ENCODE measurements around the gene RIOK3. TPM values are rescaled to one million over a fixed set of nuclear protein-coding genes. Genes with fewer than 3 reads are reported as not detected.

The RIOK3 gene
- total and polyA plus RNA-seq, 10 of the 15 experiments (the other 5 are each of a cell fraction or from before 2014, with no cell fraction given) = 18.0 to 87.5 (median 53.8) TPM

- ATAC-seq (no peak), FAIRE-seq (no peak), DNase-seq (ENCODE audit: low read depth, low spot score) (no peak)
- ChIA-PET CTCF (interaction anchor here (0.9 to 1.8 kb wide), 9 partner anchors 8 to 330 kb away, joined by 3 to 10 read pairs (median 3); no protein-coding TSS in a partner anchor), POLR2A (interaction anchor here (1.2 to 1.4 kb wide), 3 partner anchors 10 to 18 kb away, joined by 3 to 8 read pairs (median 3); partner anchors contain the start of gene RIOK3), RAD21 (ENCODE audit: unreplicated experiment) (interaction anchor here (1.1 kb wide), 2 partner anchors 9 to 51 kb away, joined by 3 read pairs; no protein-coding TSS in a partner anchor), SMC1A (ENCODE audit: uncharacterized antibody, unreplicated experiment) (interaction anchor here (0.6 to 1.8 kb wide), 12 partner anchors 10 to 619 kb away, joined by 3 to 12 read pairs (median 4); partner anchors contain the start of gene RIOK3)
- peaks cover 3 to 44% of the 10 kb centered on the region in 2 experiments for H3K36me3 ChIP-seq (ENCODE audit: control insufficient read depth in 2 of 2, insufficient read depth in 2 of 2, low read length in 1 of 2)
- H4K20me1 ChIP-seq (ENCODE audit: control insufficient read depth, insufficient read depth) = peaks cover 17% of the 10 kb centered on the region
- WGBS (ENCODE audit: insufficient coverage, insufficient replicate concordance, low lambda C conversion rate, missing lambda C conversion rate) = 100% methylated on average over 2 of the region's 2 CpGs
- in situ Hi-C loops (cut with MboI) = loop anchor here (25.0 kb wide), 1 partner anchor 1851 kb away; the partner anchor contains the start of genes ESCO1 and SNRPD1
- no peak overlapping the region for H3K9ac ChIP-seq (ENCODE audit: control insufficient read depth, insufficient read depth, low read length)
- H2AFZ ChIP-seq (ENCODE audit: control insufficient read depth, low read depth, low read length) = no peak overlapping the region
- no peak overlapping the region for H3K4me3 ChIP-seq
- H3K27me3 ChIP-seq (replicated peaks in 1 of 2; ENCODE audit: control insufficient read depth in 2 of 2, insufficient read depth in 2 of 2, low read length in 1 of 2) = no peaks in the 10 kb centered on the region
- no peak overlapping the region for H3K27ac ChIP-seq (ENCODE audit: control insufficient read depth, insufficient read depth)
- H3K4me2 ChIP-seq (ENCODE audit: control insufficient read depth, insufficient read depth) = no peak overlapping the region
- H3K4me1 ChIP-seq (ENCODE audit: control insufficient read depth, insufficient read depth, low read length) = no peaks in the 10 kb centered on the region
- H3K79me2 ChIP-seq (ENCODE audit: control insufficient read depth, insufficient read depth, low read length) = peaks cover 37% of the 10 kb centered on the region
- intact Hi-C loops (cut with micrococcal nuclease; ENCODE audit: unreplicated experiment) = no loop called here
- TF ChIP-seq CEBPB (IDR thresholded peaks at IDR 0.05; ENCODE audit: borderline replicate concordance in 1 of 2, low read depth in 2 of 2, low read length in 2 of 2) = no peak
- no peak for TF ChIP-seq TCF12 (IDR thresholded peaks at IDR 0.05; ENCODE audit: low read depth, low read length)
- no peak for TF ChIP-seq NFIC (IDR thresholded peaks at IDR 0.05; ENCODE audit: low read depth, low read length)
- no peak for TF ChIP-seq STAT3 (IDR thresholded peaks at IDR 0.05; ENCODE audit: low read depth, low read length)
- no peak for TF ChIP-seq ZBTB33 (IDR thresholded peaks at IDR 0.05)
- no peak for TF ChIP-seq MTA3 (IDR thresholded peaks at IDR 0.05; ENCODE audit: borderline replicate concordance, low read length)
- TF ChIP-seq TBL1XR1 (IDR thresholded peaks at IDR 0.05; ENCODE audit: low read depth, low read length) = no peak
- TF ChIP-seq FOXM1 (IDR thresholded peaks at IDR 0.05; ENCODE audit: low read depth, low read length) = no peak
- TF ChIP-seq NKRF (conservative IDR thresholded peaks at IDR 0.05) = no peak
- no peak for TF ChIP-seq BMI1 (IDR thresholded peaks at IDR 0.05; ENCODE audit: borderline replicate concordance)
- no peak for TF ChIP-seq ELK1 (IDR thresholded peaks at IDR 0.05; ENCODE audit: low read depth, low read length)
- TF ChIP-seq MEF2A (IDR thresholded peaks at IDR 0.05; ENCODE audit: insufficient read depth, low read depth, low read length) = no peak
- H3K9me3 ChIP-seq (replicated peaks; ENCODE audit: control insufficient read depth, insufficient read depth, low read length) = no peaks in the 10 kb centered on the region
- no TSS peak for BruUV-seq (replicated peaks)
Observed at GRCh38 chr18:23462876-23463275, 9.8 kb downstream of the RIOK3 start.

Data from GM12878 (cell line).